Uterus (tissue), 4 donors: ENCODE results near the gene R3HCC1L. TPM values are rescaled to one million over a fixed set of nuclear protein-coding genes. Genes with fewer than 3 reads are reported as not detected.

ENCODE experiments used
- DNase-seq, 2 donors: peaks; one replicate each; pipeline ENCODE4 v3.0.0-alpha.2; 2019 to 2020
- H3K27ac ChIP-seq, 2 donors: fragments of 200-600 bp; sonication (generic); 1 replicate in 1 of 2; 2 replicates in 1 of 2; pipeline ENCODE4 v1.5.1; 2016 to 2018
- H3K27me3 ChIP-seq, 2 donors: fragments of 200-600 bp; sonication (generic); one replicate each; pipeline ENCODE4 v1.5.1; 2018 to 2019; ENCODE audit warnings: control low read depth in 1 of 2
- H3K36me3 ChIP-seq, 2 donors: fragments of 200-600 bp; sonication (generic); one replicate each; pipeline ENCODE4 v1.5.1; 2019; ENCODE audit warnings: control low read depth in 1 of 2
- H3K4me1 ChIP-seq, 2 donors: fragments of 200-600 bp; sonication (generic); one replicate each; pipeline ENCODE4 v1.5.1; 2018 to 2019; ENCODE audit warnings: control low read depth in 1 of 2
- H3K4me3 ChIP-seq, 2 donors: fragments of 200-600 bp; sonication (generic); 1 replicate in 1 of 2; 2 replicates in 1 of 2; pipeline ENCODE4 v1.5.1; 2018 to 2019; ENCODE audit warnings: mild to moderate bottlenecking in 1 of 2
- H3K9me3 ChIP-seq, 2 donors: fragments of 200-600 bp; sonication (generic); one replicate each; pipeline ENCODE4 v1.5.1; 2019; ENCODE audit warnings: control low read depth in 1 of 2
- CTCF ChIP-seq, 4 experiments: fragments of 200-600 bp in 2 of 4; fragments of 450-650 bp in 2 of 4; sonication (generic) in 2 of 4; IDR thresholded peaks; one replicate each; pipeline ENCODE4 v1.5.1; 2016 to 2019; ENCODE audit warnings: antibody characterized with exemption in 4 of 4, mild to moderate bottlenecking in 2 of 4, moderate library complexity in 1 of 4
- POLR2A ChIP-seq, 2 donors: fragments of 450-650 bp; IDR thresholded peaks; one replicate each; pipeline ENCODE4 v1.6.1; 2016; ENCODE audit warnings: antibody characterized with exemption in 2 of 2, mild to moderate bottlenecking in 1 of 2, moderate library complexity in 1 of 2
- intact Hi-C: fragments of 100-400 bp; cut with DNase I; formaldehyde crosslinking; loops from one replicate; pipeline ENCODE4 v1.15.1; 2023; ENCODE audit warnings: low total_unique reads
- total RNA-seq, 4 donors: library from RNA; depleted of rRNA in 3 of 4; stranded (reverse); fragments of >200 nt in 3 of 4; gene quantifications; one replicate each; pipeline versions ENCODE4 v1.1.0 to v1.2.4, GENCODE V29; 2014 to 2023
- donor health status: DM: yes; HTN: yes; CAD: no.

R3HCC1L gene
- total RNA-seq, 4 donors from 2014 or later = 5.9 to 23.4 (median 10.8) TPM

GRCh38 chr10:98090822-98091221 lies 43.6 kb upstream of the R3HCC1L start:
- H3K27ac ChIP-seq = no peak overlapping the region
- intact Hi-C loops = no loop called here
- no peak overlapping the region for H3K4me3 ChIP-seq
- no peaks in the 10 kb centered on the region for H3K36me3 ChIP-seq
- H3K27me3 ChIP-seq = no peaks in the 10 kb centered on the region
- H3K9me3 ChIP-seq = no peaks in the 10 kb centered on the region
- TF ChIP-seq CTCF (IDR thresholded peaks at IDR 0.05) (no peak), POLR2A (IDR thresholded peaks at IDR 0.05) (no peak)
- no peaks in the 10 kb centered on the region for H3K4me1 ChIP-seq
- no peak for DNase-seq

GRCh38 chr10:98096316-98096715 lies 38.1 kb upstream of the R3HCC1L start:
- TF ChIP-seq CTCF (IDR thresholded peaks at IDR 0.05) (no peak), POLR2A (IDR thresholded peaks at IDR 0.05) (no peak)
- H3K27me3 ChIP-seq = no peaks in the 10 kb centered on the region
- no peaks in the 10 kb centered on the region for H3K9me3 ChIP-seq
- intact Hi-C loops = no loop called here
- H3K4me1 ChIP-seq = no peaks in the 10 kb centered on the region
- no peak for DNase-seq
- H3K4me3 ChIP-seq = no peak overlapping the region
- H3K27ac ChIP-seq = no peak overlapping the region
- no peaks in the 10 kb centered on the region for H3K36me3 ChIP-seq

- Histone ChIP-seq H3K4me3 (no peak overlapping the region), H3K9me3 (no peaks in the 10 kb centered on the region), H3K27ac (no peak overlapping the region), H3K27me3 (no peaks in the 10 kb centered on the region), H3K4me1 (no peaks in the 10 kb centered on the region), H3K36me3 (no peaks in the 10 kb centered on the region)
- no peak for DNase-seq
- intact Hi-C loops = no loop called here
- no peak for TF ChIP-seq POLR2A (IDR thresholded peaks at IDR 0.05)
- TF ChIP-seq CTCF (IDR thresholded peaks at IDR 0.05) = no peak
Observed at GRCh38 chr10:98096731-98097130, 37.7 kb upstream of the R3HCC1L start.

- Histone ChIP-seq H3K27ac (no peak overlapping the region), H3K4me1 (no peaks in the 10 kb centered on the region), H3K27me3 (no peaks in the 10 kb centered on the region), H3K4me3 (no peak overlapping the region), H3K9me3 (no peaks in the 10 kb centered on the region), H3K36me3 (no peaks in the 10 kb centered on the region)
- intact Hi-C loops = no loop called here
- TF ChIP-seq CTCF (IDR thresholded peaks at IDR 0.05) = no peak
- no peak for TF ChIP-seq POLR2A (IDR thresholded peaks at IDR 0.05)
- no peak for DNase-seq
Observed at GRCh38 chr10:98097175-98097574, 37.3 kb upstream of the R3HCC1L start.

- intact Hi-C loops = no loop called here
- TF ChIP-seq POLR2A (IDR thresholded peaks at IDR 0.05) = no peak
- no peak for TF ChIP-seq CTCF (IDR thresholded peaks at IDR 0.05)
Observed at GRCh38 chr10:98097616-98098015, 36.8 kb upstream of the R3HCC1L start.

More at GRCh38 chr10:98097616-98098015, 36.8 kb upstream of the R3HCC1L start:
- no peak for DNase-seq
- H3K4me3 ChIP-seq = no peak overlapping the region
- H3K36me3 ChIP-seq = no peaks in the 10 kb centered on the region
- no peaks in the 10 kb centered on the region for H3K27me3 ChIP-seq
- no peak overlapping the region for H3K27ac ChIP-seq
- H3K4me1 ChIP-seq = no peaks in the 10 kb centered on the region
- no peaks in the 10 kb centered on the region for H3K9me3 ChIP-seq
